GM12878 (cell line): ENCODE results near the gene ZNF366. TPM values are rescaled to one million over a fixed set of nuclear protein-coding genes. Genes with fewer than 3 reads are reported as not detected.

Experiments used
- ATAC-seq: fragments of 200-7000 bp; cut with Tn5 transposase; 3 replicates; pipeline ENCODE4 v1.9.1; 2020; ENCODE audit warnings: mild to moderate bottlenecking, moderate library complexity
- BruUV-seq: library from RNA; stranded (reverse); fragments of 400-500 nt; replicated peaks from 2 replicates; lab custom pipeline; 2021; lab: Mats Ljungman, UMichigan
- CTCF ChIA-PET: fragments of 300-600 bp; sonication (Branson Sonifier 250); formaldehyde crosslinking; extraction: SDS; loops from one replicate; lab custom pipeline; 2021; ENCODE audit warnings: inconsistent platforms; lab: Yijun Ruan, JAX
- POLR2A ChIA-PET: fragments of 350-600 bp; formaldehyde crosslinking; extraction: SDS; loops from one replicate; lab custom pipeline; 2021; ENCODE audit warnings: inconsistent platforms; lab: Charles Lee
- RAD21 ChIA-PET: fragments of 300-600 bp; sonication (Branson Sonifier 250); formaldehyde crosslinking; loops from one replicate; lab custom pipeline; 2023; ENCODE audit warnings: antibody characterized with exemption; ENCODE audit not compliant: unreplicated experiment; lab: Charles Lee
- SMC1A ChIA-PET: fragments of 300-600 bp; sonication (Branson Sonifier 250); formaldehyde crosslinking; loops from one replicate; lab custom pipeline; 2023; ENCODE audit not compliant: unreplicated experiment, uncharacterized antibody; lab: Charles Lee
- DNase-seq: peaks from one replicate; pipeline ENCODE4 v3.0.0-alpha.2; 2011; ENCODE audit warnings: low read depth, low spot score
- FAIRE-seq: peaks from 3 replicates; lab custom pipeline; 2011; peaks lifted over from hg19 to GRCh38; lab: Jason Lieb, UNC
- H2AFZ ChIP-seq: 2 replicates; pipeline ENCODE4 v1.6.0; 2011; ENCODE audit warnings: low read depth, low read length, control low read depth; ENCODE audit not compliant: control insufficient read depth
- H3K27ac ChIP-seq: 2 replicates; pipeline ENCODE4 v1.5.1; 2011; ENCODE audit warnings: control low read depth; ENCODE audit not compliant: control insufficient read depth, insufficient read depth
- H3K27me3 ChIP-seq, 2 experiments: replicated peaks in 1 of 2; 2 replicates each; pipeline versions ENCODE4 v1.6.0 to v1.6.1; 2011; ENCODE audit warnings: low read length in 1 of 2; ENCODE audit not compliant: control insufficient read depth in 2 of 2, insufficient read depth in 2 of 2
- H3K36me3 ChIP-seq, 2 experiments: 2 replicates each; pipeline ENCODE4 v1.5.1; 2011; ENCODE audit warnings: low read length in 1 of 2; ENCODE audit not compliant: control insufficient read depth in 2 of 2, insufficient read depth in 2 of 2
- H3K4me1 ChIP-seq: 2 replicates; pipeline ENCODE4 v1.6.1; 2011; ENCODE audit warnings: mild to moderate bottlenecking, low read length, moderate library complexity, mixed read lengths; ENCODE audit not compliant: control insufficient read depth, insufficient read depth
- H3K4me2 ChIP-seq: 2 replicates; pipeline ENCODE4 v1.6.0; 2011; ENCODE audit warnings: control low read depth; ENCODE audit not compliant: control insufficient read depth, insufficient read depth
- H3K4me3 ChIP-seq: fragments of 200-600 bp; sonication (generic); 2 replicates; pipeline ENCODE4 v1.5.1; 2016
- H3K79me2 ChIP-seq: 2 replicates; pipeline ENCODE4 v1.6.0; 2011; ENCODE audit warnings: low read length; ENCODE audit not compliant: control insufficient read depth, insufficient read depth
- H3K9ac ChIP-seq: 2 replicates; pipeline ENCODE4 v1.8.0; 2011; ENCODE audit warnings: low read length, control low read depth, mixed read lengths; ENCODE audit not compliant: control insufficient read depth, insufficient read depth
- H3K9me3 ChIP-seq: replicated peaks from 3 replicates; pipeline ENCODE4 v1.5.1; 2011; ENCODE audit warnings: mild to moderate bottlenecking, low read length; ENCODE audit not compliant: control insufficient read depth, insufficient read depth
- H4K20me1 ChIP-seq: 2 replicates; pipeline ENCODE4 v1.6.0; 2011; ENCODE audit not compliant: control insufficient read depth, insufficient read depth
- CHD2 ChIP-seq: IDR thresholded peaks from 2 replicates; pipeline ENCODE4 v1.6.1; 2011; ENCODE audit warnings: low read depth, low read length, improper control_type of control experiment, borderline replicate concordance
- ESRRA ChIP-seq: IDR thresholded peaks from 2 replicates; pipeline ENCODE4 v1.6.1; 2012; ENCODE audit warnings: mild to moderate bottlenecking, low read length, improper control_type of control experiment
- FOS ChIP-seq: IDR thresholded peaks from 3 replicates; pipeline ENCODE4 v1.6.1; 2011; ENCODE audit warnings: borderline replicate concordance; ENCODE audit not compliant: insufficient read length; ENCODE audit errors: extremely low read depth
- NFYA ChIP-seq: IDR thresholded peaks from 2 replicates; pipeline ENCODE4 v1.6.1; 2011; ENCODE audit warnings: low read depth, mild to moderate bottlenecking, low read length, improper control_type of control experiment, borderline replicate concordance
- NR2C2 ChIP-seq: IDR thresholded peaks from 2 replicates; pipeline ENCODE4 v1.6.1; 2011; ENCODE audit warnings: borderline replicate concordance, low read depth; ENCODE audit not compliant: control insufficient read depth, insufficient read length
- PAX5 ChIP-seq: IDR thresholded peaks from 2 replicates; pipeline ENCODE4 v1.6.1; 2011; ENCODE audit warnings: low read depth, low read length, borderline replicate concordance
- RBBP5 ChIP-seq: fragments of 200-600 bp; sonication (generic); conservative IDR thresholded peaks from 2 replicates; pipeline ENCODE4 v1.6.1; 2016
- SMARCA5 ChIP-seq: fragments of 450-650 bp; IDR thresholded peaks from 2 replicates; pipeline ENCODE4 v1.6.1; 2017; ENCODE audit warnings: mild to moderate bottlenecking
- SP1 ChIP-seq: IDR thresholded peaks from one replicate; pipeline ENCODE4 v1.6.1; 2011; ENCODE audit warnings: low read depth, low read length
- SREBF2 ChIP-seq: IDR thresholded peaks from 2 replicates; pipeline ENCODE4 v1.6.1; 2012; ENCODE audit warnings: mild to moderate bottlenecking, low read length
- TAF1 ChIP-seq: IDR thresholded peaks from 2 replicates; pipeline ENCODE4 v1.6.1; 2011; ENCODE audit warnings: mild to moderate bottlenecking, low read depth, low read length, borderline replicate concordance
- TCF7 ChIP-seq: IDR thresholded peaks from 2 replicates; pipeline ENCODE4 v1.6.1; 2014; ENCODE audit warnings: antibody characterized with exemption, borderline replicate concordance
- USF2 ChIP-seq: IDR thresholded peaks from 2 replicates; pipeline ENCODE4 v1.6.1; 2011; ENCODE audit warnings: low read depth, low read length, improper control_type of control experiment, borderline replicate concordance
- WRNIP1 ChIP-seq: IDR thresholded peaks from 2 replicates; pipeline ENCODE4 v1.6.1; 2011; ENCODE audit warnings: low read depth, low read length, improper control_type of control experiment, borderline replicate concordance
- ZNF217 ChIP-seq: fragments of 450-650 bp; IDR thresholded peaks from 2 replicates; pipeline ENCODE4 v1.6.1; 2017; ENCODE audit warnings: antibody characterized with exemption, mild to moderate bottlenecking
- WGBS: methylation state at CpG from one replicate; pipeline ENCODE4 v1.1.6; 2016; ENCODE audit warnings: low lambda C conversion rate; ENCODE audit not compliant: insufficient replicate concordance, insufficient coverage; ENCODE audit errors: missing lambda C conversion rate; 5-methylcytosine and 5-hydroxymethylcytosine counted together
- in situ Hi-C: fragments of 300-500 bp; cut with MboI; formaldehyde crosslinking; loops from 9 replicates; pipeline ENCODE4 v1.14.3; 2018; ENCODE audit warnings: mixed read lengths
- intact Hi-C: fragments of 100-400 bp; cut with micrococcal nuclease; formaldehyde crosslinking; loops from one replicate; pipeline ENCODE4 v1.14.2; 2022; ENCODE audit not compliant: unreplicated experiment
- polyA plus RNA-seq, 11 experiments: library from polyadenylated mRNA; depleted of rRNA in 4 of 11; unstranded in 6 of 11; stranded (reverse) in 5 of 11; fragments of >200 nt; fragmentation: Nextera tagmentation in 4 of 11; fragmentation: Illumina TruSeq in 1 of 11; extraction: Ambion mirVana in 4 of 11; extraction: Trizol in 1 of 11; gene quantifications; 1 replicate in 1 of 11; 2 replicates in 10 of 11; pipeline versions ENCODE4 v1.2.1 to v1.2.3, GENCODE V29; 2011 to 2016; ENCODE audit warnings: inconsistent platforms in 2 of 11, missing spikeins in 2 of 11, low read depth in 1 of 11
- total RNA-seq, 4 experiments: library from RNA; depleted of rRNA in 3 of 4; stranded (reverse); fragments of >200 nt in 3 of 4; fragmentation: Illumina TruSeq in 1 of 4; extraction: Trizol in 1 of 4; gene quantifications; 2 replicates each; pipeline versions ENCODE4 v1.2.1 to v1.2.3, GENCODE V29; 2013 to 2021
- TF ChIP-seq, protein P1 (sequence below): IDR thresholded peaks from 2 replicates; pipeline ENCODE4 v1.6.1; 2012; ENCODE audit warnings: improper control_type of control experiment, low read depth, low read length; ENCODE audit not compliant: insufficient replicate concordance
- TF ChIP-seq, protein P2 (sequence below): fragments of 450-650 bp; IDR thresholded peaks from 2 replicates; pipeline ENCODE4 v1.6.1; 2017; ENCODE audit warnings: mild to moderate bottlenecking, low read depth, inconsistent platforms; ENCODE audit not compliant: poor library complexity, severe bottlenecking

ZNF366 gene
- total and polyA plus RNA-seq, 10 of the 15 experiments (the other 5 are each of a cell fraction or from before 2014, with no cell fraction given), result 0.01 to 0.18 (median 0.04) TPM; not detected in 6

DNA sequence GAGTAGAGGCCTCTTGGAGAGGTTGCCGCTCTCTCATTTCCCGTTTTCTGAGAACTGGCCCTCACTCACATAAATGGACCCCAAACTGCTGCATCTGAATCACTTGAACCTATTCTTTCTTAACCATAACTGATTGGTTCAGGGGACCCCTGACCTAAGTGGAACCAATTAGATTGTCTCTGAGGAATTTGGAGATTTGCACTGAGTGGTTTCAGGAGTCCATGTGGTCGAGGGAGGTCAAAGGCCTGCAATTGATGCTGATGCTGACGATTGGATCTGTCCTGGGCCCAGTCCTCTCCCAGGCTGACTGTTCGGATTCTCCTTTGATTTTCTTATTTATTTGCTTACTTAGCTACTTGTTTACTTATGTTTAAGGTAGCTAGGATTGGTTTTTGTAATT lies 99.1 kb downstream of the ZNF366 start:
- Histone ChIP-seq H3K36me3 (no peaks in the 10 kb centered on the region), H4K20me1 (no peaks in the 10 kb centered on the region), H3K4me3 (no peak overlapping the region), H2AFZ (no peak overlapping the region), H3K4me2 (no peak overlapping the region), H3K9ac (no peak overlapping the region), H3K27me3 (no peaks in the 10 kb centered on the region), H3K79me2 (no peaks in the 10 kb centered on the region), H3K9me3 (peaks cover 3% of the 10 kb centered on the region; the same call in 2 of the 3 replicates), H3K4me1 (peaks cover 8% of the 10 kb centered on the region; the same call in 1 of the 2 replicates), H3K27ac (no peak overlapping the region)
- ATAC-seq (no peak), FAIRE-seq (no peak), DNase-seq (no peak)
- 58% methylated on average over 5 of the region's 5 CpGs for WGBS
- RAD21 ChIA-PET, result interaction anchor here (1.2 to 2.5 kb wide), 3 partner anchors 32 to 116 kb away, joined by 3 to 7 read pairs (median 7); no protein-coding TSS in a partner anchor
- POLR2A ChIA-PET, result no interaction called here
- intact Hi-C loops (no loop called here), in situ Hi-C loops (no loop called here)
- SMC1A ChIA-PET, result interaction anchor here (0.6 to 1.6 kb wide), 5 partner anchors 13 to 115 kb away, joined by 3 to 4 read pairs (median 3); no protein-coding TSS in a partner anchor
- CTCF ChIA-PET, result interaction anchor here (1.2 to 22.6 kb wide), 2 partner anchors 14 to 118 kb away, joined by 5 to 323 read pairs; no protein-coding TSS in a partner anchor
- no TSS peak for BruUV-seq
- no peak for TF ChIP-seq PAX5
- TF ChIP-seq, protein P1, sequence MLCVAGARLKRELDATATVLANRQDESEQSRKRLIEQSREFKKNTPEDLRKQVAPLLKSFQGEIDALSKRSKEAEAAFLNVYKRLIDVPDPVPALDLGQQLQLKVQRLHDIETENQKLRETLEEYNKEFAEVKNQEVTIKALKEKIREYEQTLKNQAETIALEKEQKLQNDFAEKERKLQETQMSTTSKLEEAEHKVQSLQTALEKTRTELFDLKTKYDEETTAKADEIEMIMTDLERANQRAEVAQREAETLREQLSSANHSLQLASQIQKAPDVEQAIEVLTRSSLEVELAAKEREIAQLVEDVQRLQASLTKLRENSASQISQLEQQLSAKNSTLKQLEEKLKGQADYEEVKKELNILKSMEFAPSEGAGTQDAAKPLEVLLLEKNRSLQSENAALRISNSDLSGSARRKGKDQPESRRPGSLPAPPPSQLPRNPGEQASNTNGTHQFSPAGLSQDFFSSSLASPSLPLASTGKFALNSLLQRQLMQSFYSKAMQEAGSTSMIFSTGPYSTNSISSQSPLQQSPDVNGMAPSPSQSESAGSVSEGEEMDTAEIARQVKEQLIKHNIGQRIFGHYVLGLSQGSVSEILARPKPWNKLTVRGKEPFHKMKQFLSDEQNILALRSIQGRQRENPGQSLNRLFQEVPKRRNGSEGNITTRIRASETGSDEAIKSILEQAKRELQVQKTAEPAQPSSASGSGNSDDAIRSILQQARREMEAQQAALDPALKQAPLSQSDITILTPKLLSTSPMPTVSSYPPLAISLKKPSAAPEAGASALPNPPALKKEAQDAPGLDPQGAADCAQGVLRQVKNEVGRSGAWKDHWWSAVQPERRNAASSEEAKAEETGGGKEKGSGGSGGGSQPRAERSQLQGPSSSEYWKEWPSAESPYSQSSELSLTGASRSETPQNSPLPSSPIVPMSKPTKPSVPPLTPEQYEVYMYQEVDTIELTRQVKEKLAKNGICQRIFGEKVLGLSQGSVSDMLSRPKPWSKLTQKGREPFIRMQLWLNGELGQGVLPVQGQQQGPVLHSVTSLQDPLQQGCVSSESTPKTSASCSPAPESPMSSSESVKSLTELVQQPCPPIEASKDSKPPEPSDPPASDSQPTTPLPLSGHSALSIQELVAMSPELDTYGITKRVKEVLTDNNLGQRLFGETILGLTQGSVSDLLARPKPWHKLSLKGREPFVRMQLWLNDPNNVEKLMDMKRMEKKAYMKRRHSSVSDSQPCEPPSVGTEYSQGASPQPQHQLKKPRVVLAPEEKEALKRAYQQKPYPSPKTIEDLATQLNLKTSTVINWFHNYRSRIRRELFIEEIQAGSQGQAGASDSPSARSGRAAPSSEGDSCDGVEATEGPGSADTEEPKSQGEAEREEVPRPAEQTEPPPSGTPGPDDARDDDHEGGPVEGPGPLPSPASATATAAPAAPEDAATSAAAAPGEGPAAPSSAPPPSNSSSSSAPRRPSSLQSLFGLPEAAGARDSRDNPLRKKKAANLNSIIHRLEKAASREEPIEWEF, result no peak
- no peak for TF ChIP-seq SREBF2
- no peak for TF ChIP-seq NFYA
- no peak for TF ChIP-seq ZNF217
- TF ChIP-seq FOS, result no peak
- no peak for TF ChIP-seq TCF7
- no peak for TF ChIP-seq SMARCA5
- TF ChIP-seq USF2, result no peak
- no peak for TF ChIP-seq RBBP5
- no peak for TF ChIP-seq TAF1
- TF ChIP-seq, protein P2, sequence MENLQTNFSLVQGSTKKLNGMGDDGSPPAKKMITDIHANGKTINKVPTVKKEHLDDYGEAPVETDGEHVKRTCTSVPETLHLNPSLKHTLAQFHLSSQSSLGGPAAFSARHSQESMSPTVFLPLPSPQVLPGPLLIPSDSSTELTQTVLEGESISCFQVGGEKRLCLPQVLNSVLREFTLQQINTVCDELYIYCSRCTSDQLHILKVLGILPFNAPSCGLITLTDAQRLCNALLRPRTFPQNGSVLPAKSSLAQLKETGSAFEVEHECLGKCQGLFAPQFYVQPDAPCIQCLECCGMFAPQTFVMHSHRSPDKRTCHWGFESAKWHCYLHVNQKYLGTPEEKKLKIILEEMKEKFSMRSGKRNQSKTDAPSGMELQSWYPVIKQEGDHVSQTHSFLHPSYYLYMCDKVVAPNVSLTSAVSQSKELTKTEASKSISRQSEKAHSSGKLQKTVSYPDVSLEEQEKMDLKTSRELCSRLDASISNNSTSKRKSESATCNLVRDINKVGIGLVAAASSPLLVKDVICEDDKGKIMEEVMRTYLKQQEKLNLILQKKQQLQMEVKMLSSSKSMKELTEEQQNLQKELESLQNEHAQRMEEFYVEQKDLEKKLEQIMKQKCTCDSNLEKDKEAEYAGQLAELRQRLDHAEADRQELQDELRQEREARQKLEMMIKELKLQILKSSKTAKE, result no peak
- TF ChIP-seq NR2C2, result no peak
- no peak for TF ChIP-seq ESRRA
- no peak for TF ChIP-seq SP1
- no peak for TF ChIP-seq CHD2
- TF ChIP-seq WRNIP1, result no peak
